Measurements from ENCODE around the gene ANKFN1. TPM values are rescaled to one million over a fixed set of nuclear protein-coding genes. Genes with fewer than 3 reads are reported as not detected.
"Not testable (repeated sequence)": the region's sequence is repeated elsewhere in the genome, so short reads cannot be mapped to it uniquely, and the experiment has no call there.

ANKFN1 gene
- total and polyA plus RNA-seq, 3 donors from 2014 or later, result 3.7 to 11.4 (median 5.1) TPM

GRCh38 chr17:56262803-56263202 lies 109.5 kb downstream of the ANKFN1 start:
- Histone ChIP-seq H3K4me1 (no peaks in the 10 kb centered on the region), H3K4me3 (no peak overlapping the region), H3K9me3 (no peaks in the 10 kb centered on the region), H3K36me3 (ENCODE audit: low read depth, missing control alignments) (no peaks in the 10 kb centered on the region), H3K27ac (no peak overlapping the region), H3K27me3 (no peaks in the 10 kb centered on the region)
- WGBS, 2 donors, result 86 to 93% methylated on average over 9 of the region's 9 CpGs
- DNase-seq, result no peak
- TF ChIP-seq POLR2A (IDR thresholded peaks at IDR 0.05), result no peak
- TF ChIP-seq CTCF (IDR thresholded peaks at IDR 0.05), result no peak
- intact Hi-C loops (cut with DNase I; ENCODE audit: low total_unique reads), result no loop called here

- intact Hi-C loops (cut with DNase I; ENCODE audit: low total_unique reads), result no loop called here
- no peaks in the 10 kb centered on the region for H3K9me3 ChIP-seq
- no peak for DNase-seq
- no peaks in the 10 kb centered on the region for H3K4me1 ChIP-seq
- no peak for TF ChIP-seq CTCF (IDR thresholded peaks at IDR 0.05)
- TF ChIP-seq POLR2A (IDR thresholded peaks at IDR 0.05), result no peak
- no peak overlapping the region for H3K4me3 ChIP-seq
- 62 to 73% methylated on average over 6 of the region's 6 CpGs for WGBS, 2 donors
- H3K27me3 ChIP-seq, result no peaks in the 10 kb centered on the region
- no peaks in the 10 kb centered on the region for H3K36me3 ChIP-seq (ENCODE audit: low read depth, missing control alignments)
- no peak overlapping the region for H3K27ac ChIP-seq
These were observed 116.5 kb downstream of the ANKFN1 start for GRCh38 chr17:56269556-56270389.

GRCh38 chr17:56274491-56274890 lies 121.2 kb downstream of the ANKFN1 start:
- TF ChIP-seq POLR2A (IDR thresholded peaks at IDR 0.05) (no peak), CTCF (IDR thresholded peaks at IDR 0.05) (no peak)
- WGBS, 2 donors, result 60 to 66% methylated on average over 3 of the region's 3 CpGs

GRCh38 chr17:56284482-56284881 lies 131.2 kb downstream of the ANKFN1 start:
- no peaks in the 10 kb centered on the region for H3K36me3 ChIP-seq (ENCODE audit: low read depth, missing control alignments)
- no peak overlapping the region for H3K27ac ChIP-seq
- H3K27me3 ChIP-seq, result no peaks in the 10 kb centered on the region
- intact Hi-C loops (cut with DNase I; ENCODE audit: low total_unique reads), result no loop called here
- 76 to 88% methylated on average over 4 of the region's 4 CpGs for WGBS, 2 donors
- no peak for DNase-seq
- no peak for TF ChIP-seq POLR2A (IDR thresholded peaks at IDR 0.05)
- no peak for TF ChIP-seq CTCF (IDR thresholded peaks at IDR 0.05)
- no peak overlapping the region for H3K4me3 ChIP-seq
- H3K9me3 ChIP-seq, result no peaks in the 10 kb centered on the region
- H3K4me1 ChIP-seq, result no peaks in the 10 kb centered on the region

More at GRCh38 chr17:56274491-56274890, 121.2 kb downstream of the ANKFN1 start:
- H3K9me3 ChIP-seq, result no peaks in the 10 kb centered on the region
- no peak overlapping the region for H3K4me3 ChIP-seq
- H3K4me1 ChIP-seq, result no peaks in the 10 kb centered on the region
- no peaks in the 10 kb centered on the region for H3K27me3 ChIP-seq
- no peak for DNase-seq
- no peaks in the 10 kb centered on the region for H3K36me3 ChIP-seq (ENCODE audit: low read depth, missing control alignments)
- intact Hi-C loops (cut with DNase I; ENCODE audit: low total_unique reads), result no loop called here
- no peak overlapping the region for H3K27ac ChIP-seq

- H3K27ac ChIP-seq; intact Hi-C loops (cut with DNase I; ENCODE audit: low total_unique reads): not testable (repeated sequence)
These were observed 135.5 kb downstream of the ANKFN1 start for GRCh38 chr17:56288786-56289185.

More at GRCh38 chr17:56288786-56289185, 135.5 kb downstream of the ANKFN1 start:
- H3K36me3 ChIP-seq (ENCODE audit: low read depth, missing control alignments); H3K27me3 ChIP-seq; H3K4me3 ChIP-seq; H3K4me1 ChIP-seq; DNase-seq; H3K9me3 ChIP-seq: not testable (repeated sequence)
- WGBS, 2 donors, result 90% methylated on average over 3 of the region's 3 CpGs
